Activated naive CD8-positive, alpha-beta T cell treated with anti-CD3 and anti-CD28 coated beads, Interleukin-2, amount 50 U/mL, for 24 hours (primary cell): ENCODE measurements around the gene OR5K3.
"Not testable (repeated sequence)": the region's sequence is repeated elsewhere in the genome, so short reads cannot be mapped to it uniquely, and the experiment has no call there.

Experiments
- ATAC-seq: fragments of 150-1000 bp; cut with Tn5 transposase; one replicate; pipeline ENCODE4 v1.10.0; 2021
- DNase-seq: peaks from one replicate; pipeline ENCODE4 v3.0.0; 2021
- H3K27ac Mint-ChIP-seq: one replicate; pipeline ENCODE4 v1.8.0; 2021; ENCODE audit warnings: mild to moderate bottlenecking, mixed read lengths
- H3K27me3 Mint-ChIP-seq: one replicate; pipeline ENCODE4 v1.8.0; 2021; ENCODE audit warnings: mixed read lengths
- H3K36me3 Mint-ChIP-seq: one replicate; pipeline ENCODE4 v1.8.0; 2021; ENCODE audit warnings: low read depth, mixed read lengths
- H3K4me1 Mint-ChIP-seq: one replicate; pipeline ENCODE4 v1.8.0; 2021; ENCODE audit warnings: mixed read lengths
- H3K4me3 Mint-ChIP-seq: one replicate; pipeline ENCODE4 v1.8.0; 2021; ENCODE audit warnings: mild to moderate bottlenecking, moderate library complexity, mixed read lengths
- H3K9me3 Mint-ChIP-seq: one replicate; pipeline ENCODE4 v1.8.0; 2021; ENCODE audit warnings: mixed read lengths

Gene OR5K3

GRCh38 chr3:98388147-98388546 is 2.3 kb upstream of the OR5K3 start:
- ATAC-seq (no peak), DNase-seq (no peak)
- no peak overlapping the region for H3K4me3 Mint-ChIP-seq
- H3K4me1 Mint-ChIP-seq = no peaks in the 10 kb centered on the region
- H3K27ac Mint-ChIP-seq = no peak overlapping the region
- no peaks in the 10 kb centered on the region for H3K36me3 Mint-ChIP-seq
- no peaks in the 10 kb centered on the region for H3K9me3 Mint-ChIP-seq
- peaks cover 6% of the 10 kb centered on the region for H3K27me3 Mint-ChIP-seq

DNA sequence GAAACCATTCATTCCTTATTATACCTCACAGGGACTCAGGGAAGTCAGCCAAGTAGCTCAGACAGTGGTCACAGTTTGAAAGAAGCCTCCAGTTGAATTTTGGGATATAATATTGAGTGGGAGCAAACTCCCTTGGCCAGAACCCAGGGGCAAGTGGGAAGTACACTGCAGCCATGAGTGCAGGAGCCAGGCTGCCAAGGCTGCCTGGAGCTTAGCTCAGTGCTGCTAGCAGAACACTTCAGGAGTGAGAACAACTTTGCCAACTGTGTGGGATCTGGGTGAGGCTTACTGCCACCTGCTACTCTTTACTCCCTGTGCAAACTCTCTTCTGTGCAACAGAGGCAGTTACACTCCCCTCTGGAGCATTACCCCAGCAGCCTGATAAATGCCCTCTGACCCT is 4.6 kb downstream of the OR5K3 start:
- peaks cover 3% of the 10 kb centered on the region for H3K27me3 Mint-ChIP-seq
- peaks cover 17% of the 10 kb centered on the region for H3K9me3 Mint-ChIP-seq
- H3K36me3 Mint-ChIP-seq = no peaks in the 10 kb centered on the region
- no peak overlapping the region for H3K27ac Mint-ChIP-seq
- DNase-seq (no peak), ATAC-seq (no peak)
- H3K4me3 Mint-ChIP-seq = no peak overlapping the region
- H3K4me1 Mint-ChIP-seq = no peaks in the 10 kb centered on the region

DNA sequence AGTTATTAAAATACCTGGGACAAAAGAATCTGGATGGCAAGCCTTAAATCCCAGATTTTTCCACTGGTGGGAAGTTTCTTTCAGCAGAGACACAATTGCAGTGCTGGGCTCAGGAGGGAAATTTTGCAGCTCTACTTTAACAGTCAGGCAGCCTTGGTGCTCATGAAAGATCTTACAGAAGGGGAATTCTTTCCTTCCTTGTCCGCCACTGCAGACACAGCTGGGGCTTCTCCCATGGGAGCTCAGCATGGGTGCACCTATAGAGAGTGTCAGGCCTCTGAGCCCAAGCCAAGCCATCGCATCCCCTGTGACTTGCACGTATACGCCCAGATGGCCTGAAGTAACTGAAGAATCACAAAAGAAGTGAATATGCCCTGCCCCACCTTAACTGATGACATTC is 6.0 kb downstream of the OR5K3 start:
- H3K27ac Mint-ChIP-seq, H3K27me3 Mint-ChIP-seq, H3K4me3 Mint-ChIP-seq, DNase-seq, H3K36me3 Mint-ChIP-seq, H3K4me1 Mint-ChIP-seq, ATAC-seq: not testable (repeated sequence)
- peaks cover 21% of the 10 kb centered on the region for H3K9me3 Mint-ChIP-seq

GRCh38 chr3:98398513-98398912 is 8.0 kb downstream of the OR5K3 start:
- H3K9me3 Mint-ChIP-seq = peaks cover 26% of the 10 kb centered on the region
- H3K36me3 Mint-ChIP-seq = no peaks in the 10 kb centered on the region
- H3K4me1 Mint-ChIP-seq = no peaks in the 10 kb centered on the region
- no peak for DNase-seq
- ATAC-seq = no peak
- H3K27me3 Mint-ChIP-seq = no peaks in the 10 kb centered on the region
- H3K27ac Mint-ChIP-seq = no peak overlapping the region
- no peak overlapping the region for H3K4me3 Mint-ChIP-seq

GRCh38 chr3:98402507-98402906 is 12.0 kb downstream of the OR5K3 start:
- Mint-ChIP-seq H3K27ac (no peak overlapping the region), H3K27me3 (no peaks in the 10 kb centered on the region), H3K9me3 (peaks cover 45% of the 10 kb centered on the region), H3K4me3 (no peak overlapping the region), H3K36me3 (no peaks in the 10 kb centered on the region), H3K4me1 (no peaks in the 10 kb centered on the region)
- ATAC-seq = no peak
- no peak for DNase-seq

DNA sequence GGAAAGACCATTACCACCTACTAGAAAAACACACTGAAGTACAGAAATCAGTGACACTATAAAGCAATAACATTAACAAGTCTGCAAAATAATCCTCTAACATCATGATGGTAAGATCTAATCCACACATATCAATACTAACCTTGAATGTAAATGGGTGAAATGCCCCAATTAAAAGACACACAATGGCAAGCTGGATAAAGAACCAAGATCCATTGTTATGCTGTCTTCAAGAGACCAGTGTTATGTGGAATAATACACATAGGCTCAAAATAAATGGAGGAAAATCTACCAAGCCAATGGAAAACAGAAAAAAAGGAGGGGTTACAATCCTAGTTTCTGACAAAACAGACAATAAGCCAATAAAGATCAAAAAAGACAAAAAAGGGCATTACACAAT is 13.5 kb downstream of the OR5K3 start:
- no peaks in the 10 kb centered on the region for H3K4me1 Mint-ChIP-seq
- peaks cover 38% of the 10 kb centered on the region for H3K9me3 Mint-ChIP-seq
- no peak overlapping the region for H3K27ac Mint-ChIP-seq
- H3K4me3 Mint-ChIP-seq = no peak overlapping the region
- DNase-seq (no peak), ATAC-seq (no peak)
- H3K36me3 Mint-ChIP-seq = no peaks in the 10 kb centered on the region
- no peaks in the 10 kb centered on the region for H3K27me3 Mint-ChIP-seq

GRCh38 chr3:98406034-98406433 is 15.6 kb downstream of the OR5K3 start:
- ATAC-seq (no peak), DNase-seq (no peak)
- no peaks in the 10 kb centered on the region for H3K36me3 Mint-ChIP-seq
- H3K4me3 Mint-ChIP-seq = no peak overlapping the region
- no peaks in the 10 kb centered on the region for H3K4me1 Mint-ChIP-seq
- H3K27ac Mint-ChIP-seq = no peak overlapping the region
- H3K9me3 Mint-ChIP-seq = peaks cover 34% of the 10 kb centered on the region
- H3K27me3 Mint-ChIP-seq = peaks cover 1% of the 10 kb centered on the region

DNA sequence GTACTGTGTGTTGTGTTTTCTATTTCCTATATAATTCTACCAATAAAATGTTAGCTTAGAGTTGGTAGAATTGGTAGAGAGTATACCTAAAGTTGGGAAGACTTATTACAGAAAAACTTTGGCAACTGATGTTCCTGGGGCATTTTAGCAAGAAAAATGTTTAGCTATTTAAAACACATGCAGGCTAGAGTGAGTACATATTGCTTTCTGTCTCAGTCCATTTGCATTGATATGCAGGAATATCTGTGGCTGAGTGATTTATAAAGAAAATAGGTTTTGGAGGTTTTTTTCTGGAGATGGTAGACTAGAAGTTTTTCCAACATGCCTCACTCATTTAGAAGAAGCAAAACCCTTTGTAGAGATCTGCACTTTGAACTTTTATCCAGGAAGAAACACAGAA is 42.1 kb downstream of the OR5K3 start:
- H3K9me3 Mint-ChIP-seq = peaks cover 24% of the 10 kb centered on the region
- peaks cover 4% of the 10 kb centered on the region for H3K36me3 Mint-ChIP-seq
- DNase-seq (no peak), ATAC-seq (no peak)
- no peaks in the 10 kb centered on the region for H3K27me3 Mint-ChIP-seq
- no peak overlapping the region for H3K27ac Mint-ChIP-seq
- no peaks in the 10 kb centered on the region for H3K4me1 Mint-ChIP-seq
- no peak overlapping the region for H3K4me3 Mint-ChIP-seq

DNA sequence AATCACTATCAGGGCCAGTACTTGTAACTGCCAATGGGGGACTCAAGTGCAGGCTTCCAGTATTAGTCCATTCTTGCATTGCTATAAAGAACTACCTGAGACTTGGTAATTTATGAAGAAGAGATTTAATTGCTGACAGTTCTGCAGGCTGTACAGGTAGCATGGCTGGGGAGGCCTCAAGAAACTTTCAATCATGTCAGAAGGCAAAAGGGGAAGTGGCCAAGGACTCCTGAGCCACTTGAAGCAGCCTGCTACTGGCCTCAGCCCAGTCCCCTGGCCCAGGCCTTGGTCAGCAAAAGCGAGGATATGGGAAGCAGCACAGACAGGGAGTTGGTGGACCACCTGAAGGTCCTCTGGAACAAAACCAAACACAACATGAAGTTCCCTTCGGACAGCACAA is 43.3 kb downstream of the OR5K3 start:
- no peak for ATAC-seq
- DNase-seq = no peak
- Mint-ChIP-seq H3K4me3 (no peak overlapping the region), H3K4me1 (no peaks in the 10 kb centered on the region), H3K9me3 (peaks cover 22% of the 10 kb centered on the region), H3K27ac (no peak overlapping the region), H3K27me3 (no peaks in the 10 kb centered on the region), H3K36me3 (peaks cover 4% of the 10 kb centered on the region)

- Mint-ChIP-seq H3K9me3 (peaks cover 16% of the 10 kb centered on the region), H3K27me3 (no peaks in the 10 kb centered on the region), H3K36me3 (peaks cover 4% of the 10 kb centered on the region)
These were observed 43.9 kb downstream of the OR5K3 start for GRCh38 chr3:98434412-98434811.

DNA sequence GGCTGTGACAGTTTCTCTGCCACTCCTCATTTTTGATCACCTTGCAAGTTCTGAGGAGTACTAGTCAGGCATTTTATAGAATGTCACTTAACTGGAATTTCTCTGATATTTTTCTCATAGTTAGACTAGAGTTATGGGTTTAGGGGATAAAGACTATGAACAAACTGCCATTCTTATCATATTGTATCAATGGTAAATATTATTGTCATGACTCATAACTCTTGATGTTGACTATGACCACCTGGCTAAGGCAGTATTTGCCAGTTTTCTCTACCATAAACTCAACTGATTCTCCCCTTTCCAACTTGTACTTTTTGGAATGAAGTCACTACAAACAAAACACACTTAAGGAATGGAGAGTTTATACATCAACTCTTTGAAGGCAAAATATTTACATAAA is 49.8 kb downstream of the OR5K3 start:
- peaks cover 3% of the 10 kb centered on the region for H3K27me3 Mint-ChIP-seq
- no peak for ATAC-seq
- H3K27ac Mint-ChIP-seq = no peak overlapping the region

More at GRCh38 chr3:98434412-98434811, 43.9 kb downstream of the OR5K3 start:
- DNase-seq = no peak
- no peak overlapping the region for H3K4me3 Mint-ChIP-seq
- no peak overlapping the region for H3K27ac Mint-ChIP-seq
- no peaks in the 10 kb centered on the region for H3K4me1 Mint-ChIP-seq
- no peak for ATAC-seq

More for the DNA sequence above, 49.8 kb downstream of the OR5K3 start:
- DNase-seq = no peak
- H3K9me3 Mint-ChIP-seq = no peaks in the 10 kb centered on the region
- H3K4me3 Mint-ChIP-seq = no peak overlapping the region
- no peaks in the 10 kb centered on the region for H3K4me1 Mint-ChIP-seq
- H3K36me3 Mint-ChIP-seq = no peaks in the 10 kb centered on the region
